Nephron progenitor cell (in vitro differentiated cells): Measurements from ENCODE around the gene AMFR.

Source experiments
- DNase-seq: peaks from one replicate; pipeline ENCODE4 v3.0.0; 2021
- H3K27ac Mint-ChIP-seq: 2 replicates; pipeline ENCODE4 v1.8.0; 2021; ENCODE audit warnings: mild to moderate bottlenecking, moderate library complexity, mixed read lengths
- H3K27me3 Mint-ChIP-seq: 2 replicates; pipeline ENCODE4 v1.8.0; 2021; ENCODE audit warnings: mild to moderate bottlenecking, low read depth, mixed read lengths; ENCODE audit not compliant: poor library complexity
- H3K36me3 Mint-ChIP-seq: 2 replicates; pipeline ENCODE4 v1.8.0; 2021; ENCODE audit warnings: low read depth, mixed read lengths
- H3K4me1 Mint-ChIP-seq: 2 replicates; pipeline ENCODE4 v1.8.0; 2021; ENCODE audit warnings: mixed read lengths
- H3K4me3 Mint-ChIP-seq: 2 replicates; pipeline ENCODE4 v1.8.0; 2021; ENCODE audit warnings: mild to moderate bottlenecking, moderate library complexity, mixed read lengths
- H3K9me3 Mint-ChIP-seq: 2 replicates; pipeline ENCODE4 v1.8.0; 2021; ENCODE audit warnings: mild to moderate bottlenecking, moderate library complexity, mixed read lengths
- TF ChIP-seq, protein P1 (sequence below): fragments of 200-600 bp; sonication (generic); IDR thresholded peaks from 2 replicates; pipeline ENCODE4 v1.5.0; 2021; ENCODE audit warnings: antibody characterized with exemption

The AMFR gene

DNA sequence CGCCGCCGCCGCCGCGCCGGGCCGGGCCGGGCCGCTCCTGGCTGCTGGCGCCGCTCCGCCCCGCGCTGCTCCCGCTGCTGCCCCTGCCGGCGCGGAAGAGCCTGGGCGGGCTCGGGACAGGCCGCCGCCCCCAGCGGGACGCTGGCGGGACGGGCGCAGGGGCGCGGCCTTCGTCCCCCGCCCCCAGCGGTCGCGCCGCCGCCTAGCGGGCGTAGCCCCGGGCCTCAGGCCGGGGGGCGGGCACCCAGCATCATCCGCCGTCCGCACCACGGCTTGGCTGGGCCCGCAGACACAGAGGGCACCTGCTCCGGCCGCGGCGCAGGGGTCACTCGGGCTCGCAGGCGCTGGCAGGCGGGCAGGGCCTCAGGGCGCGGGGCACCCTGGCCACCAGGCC is at the start of gene AMFR:
TSS of gene AMFR (minus strand) at position 107 of the 394 bp plus-strand sequence. CDS start 218 bp downstream, outside the sequence.
- H3K27ac Mint-ChIP-seq: peak within 1 kb of the TSS; percentile 86
- peak; percentile 77 for DNase-seq
- peak within 1 kb of the TSS; percentile 97 for H3K4me3 Mint-ChIP-seq
- no peaks in the 10 kb centered on the region for H3K9me3 Mint-ChIP-seq
- TF ChIP-seq, protein P1, sequence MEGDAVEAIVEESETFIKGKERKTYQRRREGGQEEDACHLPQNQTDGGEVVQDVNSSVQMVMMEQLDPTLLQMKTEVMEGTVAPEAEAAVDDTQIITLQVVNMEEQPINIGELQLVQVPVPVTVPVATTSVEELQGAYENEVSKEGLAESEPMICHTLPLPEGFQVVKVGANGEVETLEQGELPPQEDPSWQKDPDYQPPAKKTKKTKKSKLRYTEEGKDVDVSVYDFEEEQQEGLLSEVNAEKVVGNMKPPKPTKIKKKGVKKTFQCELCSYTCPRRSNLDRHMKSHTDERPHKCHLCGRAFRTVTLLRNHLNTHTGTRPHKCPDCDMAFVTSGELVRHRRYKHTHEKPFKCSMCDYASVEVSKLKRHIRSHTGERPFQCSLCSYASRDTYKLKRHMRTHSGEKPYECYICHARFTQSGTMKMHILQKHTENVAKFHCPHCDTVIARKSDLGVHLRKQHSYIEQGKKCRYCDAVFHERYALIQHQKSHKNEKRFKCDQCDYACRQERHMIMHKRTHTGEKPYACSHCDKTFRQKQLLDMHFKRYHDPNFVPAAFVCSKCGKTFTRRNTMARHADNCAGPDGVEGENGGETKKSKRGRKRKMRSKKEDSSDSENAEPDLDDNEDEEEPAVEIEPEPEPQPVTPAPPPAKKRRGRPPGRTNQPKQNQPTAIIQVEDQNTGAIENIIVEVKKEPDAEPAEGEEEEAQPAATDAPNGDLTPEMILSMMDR: no peak
- H3K27me3 Mint-ChIP-seq: peaks cover 3% of the 10 kb centered on the region
- peaks cover 40% of the 10 kb centered on the region for H3K4me1 Mint-ChIP-seq
- peaks cover 11% of the 10 kb centered on the region for H3K36me3 Mint-ChIP-seq

DNA sequence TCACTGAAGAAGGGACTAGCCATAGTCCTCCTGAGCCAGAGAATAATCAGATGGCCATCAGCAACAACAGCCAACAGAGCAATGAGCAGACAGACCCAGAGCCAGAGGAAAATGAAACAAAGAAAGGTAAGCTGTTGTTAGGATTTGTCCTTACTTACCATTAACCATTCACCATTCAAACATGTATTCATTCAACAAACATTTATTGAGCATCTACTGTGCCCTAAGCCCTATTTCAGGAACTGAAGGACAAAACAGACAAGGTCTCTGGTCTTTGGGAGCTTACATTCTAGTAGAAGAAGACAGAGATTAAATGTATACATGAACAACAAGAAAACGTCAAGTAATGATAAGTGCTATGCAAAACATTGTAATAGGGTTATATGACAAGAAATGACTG is 45.3 kb upstream of the AMFR start:
- no peaks in the 10 kb centered on the region for H3K4me1 Mint-ChIP-seq
- H3K36me3 Mint-ChIP-seq: peaks cover 78% of the 10 kb centered on the region
- no peak overlapping the region for H3K27ac Mint-ChIP-seq
- no peak overlapping the region for H3K4me3 Mint-ChIP-seq
- H3K27me3 Mint-ChIP-seq: no peaks in the 10 kb centered on the region
- H3K9me3 Mint-ChIP-seq: no peaks in the 10 kb centered on the region
- TF ChIP-seq, protein P1: no peak
- DNase-seq: no peak

GRCh38 chr16:56470232-56470631 is 44.9 kb upstream of the AMFR start:
- TF ChIP-seq, protein P1: no peak
- Mint-ChIP-seq H3K4me1 (no peaks in the 10 kb centered on the region), H3K9me3 (no peaks in the 10 kb centered on the region), H3K27me3 (no peaks in the 10 kb centered on the region), H3K27ac (no peak overlapping the region), H3K36me3 (peaks cover 78% of the 10 kb centered on the region), H3K4me3 (no peak overlapping the region)
- DNase-seq: no peak

DNA sequence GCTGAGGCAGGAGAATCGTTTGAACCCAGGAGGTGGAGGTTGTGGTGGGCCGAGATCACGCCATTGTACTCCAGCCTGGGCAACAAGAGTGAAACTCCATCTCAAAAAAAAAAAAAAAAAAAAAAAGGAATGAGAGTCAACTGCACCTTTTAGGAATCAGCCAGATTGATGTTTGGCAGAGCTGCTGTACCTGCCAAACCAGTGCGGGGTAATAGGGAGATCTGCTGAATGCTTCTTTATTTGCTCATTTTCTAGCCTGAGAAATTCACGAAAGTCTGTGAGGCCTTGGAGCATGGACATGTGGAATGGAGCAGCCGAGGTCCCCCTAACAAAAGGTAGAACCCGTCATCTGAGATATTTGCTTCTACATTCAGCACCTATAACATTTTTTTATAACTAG is 44.4 kb upstream of the AMFR start:
- H3K27me3 Mint-ChIP-seq: no peaks in the 10 kb centered on the region
- peaks cover 76% of the 10 kb centered on the region for H3K36me3 Mint-ChIP-seq
- TF ChIP-seq, protein P1: no peak
- H3K27ac Mint-ChIP-seq: no peak overlapping the region
- H3K4me3 Mint-ChIP-seq: no peak overlapping the region
- no peaks in the 10 kb centered on the region for H3K9me3 Mint-ChIP-seq
- no peak for DNase-seq
- H3K4me1 Mint-ChIP-seq: no peaks in the 10 kb centered on the region

- H3K36me3 Mint-ChIP-seq: peaks cover 78% of the 10 kb centered on the region
- no peak overlapping the region for H3K27ac Mint-ChIP-seq
- no peak for DNase-seq
- H3K27me3 Mint-ChIP-seq: no peaks in the 10 kb centered on the region
- no peaks in the 10 kb centered on the region for H3K9me3 Mint-ChIP-seq
- no peak overlapping the region for H3K4me3 Mint-ChIP-seq
- H3K4me1 Mint-ChIP-seq: no peaks in the 10 kb centered on the region
- TF ChIP-seq, protein P1: no peak
Observed at GRCh38 chr16:56468800-56469199, 43.5 kb upstream of the AMFR start.

DNA sequence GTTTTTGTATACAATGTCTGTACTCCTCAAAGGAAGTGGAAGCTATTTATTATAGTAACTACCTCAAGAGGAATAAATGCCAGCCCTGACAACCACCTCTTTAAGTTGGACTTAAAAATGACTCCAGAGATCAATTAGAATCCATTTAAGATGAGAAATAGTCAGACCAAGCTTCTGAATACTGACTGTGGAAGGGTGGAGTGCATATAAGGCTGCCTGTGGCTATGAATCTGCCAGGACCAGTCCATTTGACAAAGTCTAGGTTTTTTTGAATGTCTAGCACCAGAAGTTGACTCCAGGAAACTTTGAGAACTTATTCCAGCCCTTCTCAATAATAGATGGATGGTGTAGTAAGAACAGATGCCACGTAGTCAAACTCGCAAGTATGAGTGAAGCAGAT is 41.0 kb upstream of the AMFR start:
- no peak overlapping the region for H3K4me3 Mint-ChIP-seq
- H3K27me3 Mint-ChIP-seq: peaks cover 2% of the 10 kb centered on the region
- no peaks in the 10 kb centered on the region for H3K4me1 Mint-ChIP-seq
- no peak overlapping the region for H3K27ac Mint-ChIP-seq
- no peak for DNase-seq
- TF ChIP-seq, protein P1: no peak
- H3K9me3 Mint-ChIP-seq: no peaks in the 10 kb centered on the region
- H3K36me3 Mint-ChIP-seq: peaks cover 76% of the 10 kb centered on the region
